Activated CD4-positive, CD25-positive, alpha-beta regulatory T cell treated with anti-CD3 and anti-CD28 coated beads, Interleukin-2, amount 50 U/mL, for 72 hours (primary cell): Measurements from ENCODE around the gene PSMD14.
A peak's percentile ranks its signal among the peaks of the same experiment; 100 is the strongest.
"Not testable (repeated sequence)": the region's sequence is repeated elsewhere in the genome, so short reads cannot be mapped to it uniquely, and the experiment has no call there.

Experiments
- DNase-seq: peaks from one replicate; pipeline ENCODE4 v3.0.0; 2021

PSMD14 gene

GRCh38 chr2:161308178-161308955 lies at the start of gene PSMD14:
Gene PSMD14 (plus strand): TSS chr2:161308425. CDS start chr2:161318826, 10,401 bp downstream.
- DNase-seq: peak; percentile 88

DNA sequence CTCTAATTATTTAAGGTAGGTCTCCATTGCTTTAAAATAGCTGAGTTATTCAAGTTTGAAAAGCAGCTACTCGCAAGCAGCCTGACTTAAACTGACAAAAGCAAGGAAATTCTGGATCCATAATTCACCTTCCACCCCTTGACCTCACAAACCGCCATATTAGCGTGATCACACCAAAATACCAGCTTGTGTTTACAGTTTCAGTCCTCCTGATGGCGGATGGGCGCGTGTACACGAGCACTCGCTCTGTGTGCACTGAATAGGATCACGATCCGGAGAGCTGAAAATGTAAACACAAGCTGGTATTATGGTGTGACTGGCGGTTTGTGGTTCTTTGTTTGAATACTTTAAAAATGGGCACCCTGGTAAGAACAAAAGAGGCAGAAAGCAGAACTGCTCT lies 42.4 kb upstream of the PSMD14 start:
- DNase-seq: no peak

DNA sequence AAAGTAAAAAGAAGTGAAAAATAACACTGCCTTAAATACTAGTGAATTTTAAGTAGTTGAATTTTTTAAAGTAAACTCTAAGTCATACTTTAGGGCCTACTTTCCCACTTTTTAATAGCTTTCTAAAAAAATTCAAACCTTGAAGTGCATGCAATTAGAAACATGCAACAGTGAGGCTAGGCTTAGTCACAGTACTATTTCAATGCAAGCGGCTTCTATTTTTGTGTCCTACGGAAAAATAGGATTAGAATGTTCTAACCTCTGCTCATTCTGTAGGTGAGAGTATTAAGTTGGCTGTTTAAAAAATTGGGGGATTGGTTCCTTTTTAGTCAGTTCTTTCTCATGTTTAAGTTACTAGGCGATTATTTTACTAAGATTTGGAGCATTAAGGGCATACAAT lies 39.1 kb upstream of the PSMD14 start:
- DNase-seq: no peak

DNA sequence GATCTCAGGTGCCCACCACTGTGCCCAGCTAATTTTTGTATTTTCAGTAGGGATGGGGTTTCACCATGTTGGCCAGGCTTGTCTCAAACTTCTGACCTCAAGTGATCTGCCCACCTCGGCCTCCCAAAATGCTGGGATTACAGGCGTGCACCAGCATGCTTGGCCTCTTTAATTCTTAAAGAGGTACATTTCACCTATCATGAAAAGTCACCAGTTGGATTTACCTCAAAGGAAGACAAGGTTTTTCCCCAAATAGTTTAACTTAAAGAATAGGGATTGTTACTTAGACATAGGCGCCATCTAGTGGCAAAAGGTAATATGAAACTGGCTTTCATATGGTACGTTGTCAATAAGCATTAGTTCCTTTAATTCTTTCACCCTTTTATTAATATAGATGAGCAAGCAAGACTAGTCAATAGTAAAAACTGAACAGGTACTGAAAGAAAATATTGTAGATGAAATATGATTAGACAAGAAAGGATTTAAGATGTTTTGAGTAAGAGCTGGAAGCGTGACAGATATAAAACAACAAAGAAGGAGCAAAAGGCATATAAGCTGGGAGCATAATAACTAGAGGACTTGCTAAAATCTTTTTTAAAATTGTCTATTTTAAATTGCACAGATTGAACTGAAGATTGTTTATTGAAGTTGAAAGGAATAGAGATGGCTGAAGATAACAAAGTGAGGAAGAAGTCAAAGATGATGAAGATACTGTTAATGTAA lies 35.0 kb upstream of the PSMD14 start:
- no peak for DNase-seq

- DNase-seq: not testable (repeated sequence)
Measured at GRCh38 chr2:161278564-161279229, 29.5 kb upstream of the PSMD14 start.

- DNase-seq: not testable (repeated sequence)
Measured at GRCh38 chr2:161279230-161279815, 28.9 kb upstream of the PSMD14 start.

DNA sequence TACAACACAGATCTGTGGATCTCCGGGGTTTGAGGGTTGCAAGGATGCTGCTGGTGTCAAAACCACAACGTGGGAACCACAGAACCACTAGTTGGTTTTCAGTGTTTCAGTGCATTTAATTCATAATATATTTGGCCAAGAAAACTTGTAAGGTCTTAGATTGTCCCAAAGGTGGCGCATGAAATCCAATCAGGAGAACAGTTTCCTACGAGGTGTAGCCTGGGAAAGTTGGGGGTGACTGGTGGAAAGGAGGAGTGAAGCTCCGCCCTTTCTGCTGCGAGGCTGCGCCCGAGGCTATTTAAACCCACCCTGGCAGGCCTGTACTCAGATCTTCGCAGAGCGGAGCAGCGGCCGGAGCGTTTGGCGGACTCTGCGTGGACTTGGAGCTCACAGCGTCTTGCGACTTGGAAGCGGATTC lies 27.3 kb upstream of the PSMD14 start:
- peak; percentile 34 for DNase-seq

DNA sequence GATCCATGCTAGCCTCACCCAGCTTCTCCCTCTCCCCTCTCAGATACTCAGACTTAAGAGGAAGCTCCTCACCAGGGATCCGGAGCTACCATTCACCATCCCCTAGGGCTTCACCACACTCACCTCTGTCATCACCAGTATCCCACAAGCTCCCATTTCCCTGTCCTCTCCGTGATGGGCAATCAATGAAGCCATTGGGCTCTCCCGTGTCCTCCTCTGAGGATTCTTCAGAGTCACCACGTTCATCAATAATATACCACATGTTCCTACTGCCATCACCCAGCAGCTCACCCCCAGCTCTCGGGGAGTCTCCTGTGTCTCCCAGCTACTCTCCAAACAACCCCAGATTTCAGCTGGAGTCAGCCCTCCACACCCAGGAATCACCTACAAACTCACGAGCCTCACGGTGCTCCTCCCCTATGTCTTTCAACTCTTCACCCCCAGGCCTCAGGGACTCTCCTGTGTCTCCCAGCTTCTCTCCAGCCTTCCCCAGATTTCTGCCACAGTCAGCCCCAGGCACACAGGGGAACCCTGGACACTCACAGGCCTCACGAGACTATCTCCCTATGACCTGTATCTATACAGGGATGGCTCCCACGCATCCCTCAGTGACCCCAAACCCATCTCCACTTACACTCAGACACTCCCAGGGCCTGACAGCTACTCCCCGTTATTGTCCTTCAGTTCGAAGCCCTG lies 26.5 kb upstream of the PSMD14 start:
- not testable (repeated sequence) for DNase-seq

DNA sequence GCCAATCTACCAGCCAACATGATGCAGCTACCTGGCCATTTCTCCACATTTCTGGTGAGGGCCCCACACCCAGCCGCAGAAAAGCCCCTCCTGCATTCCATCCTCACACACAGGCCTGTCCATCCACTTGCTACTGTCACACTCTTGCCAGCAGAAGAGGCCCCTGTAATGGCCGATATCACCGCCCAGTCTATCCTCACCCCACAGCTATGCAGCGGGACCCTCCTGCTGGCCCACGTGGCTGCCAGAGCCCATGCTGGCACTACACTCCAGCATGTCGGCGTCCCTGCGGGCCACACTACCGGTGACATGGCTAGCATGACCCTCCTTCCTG lies 25.9 kb upstream of the PSMD14 start:
- not testable (repeated sequence) for DNase-seq

GRCh38 chr2:161283926-161284325 lies 24.3 kb upstream of the PSMD14 start:
- DNase-seq: no peak

GRCh38 chr2:161303535-161304050 lies 4.6 kb upstream of the PSMD14 start:
- no peak for DNase-seq

DNA sequence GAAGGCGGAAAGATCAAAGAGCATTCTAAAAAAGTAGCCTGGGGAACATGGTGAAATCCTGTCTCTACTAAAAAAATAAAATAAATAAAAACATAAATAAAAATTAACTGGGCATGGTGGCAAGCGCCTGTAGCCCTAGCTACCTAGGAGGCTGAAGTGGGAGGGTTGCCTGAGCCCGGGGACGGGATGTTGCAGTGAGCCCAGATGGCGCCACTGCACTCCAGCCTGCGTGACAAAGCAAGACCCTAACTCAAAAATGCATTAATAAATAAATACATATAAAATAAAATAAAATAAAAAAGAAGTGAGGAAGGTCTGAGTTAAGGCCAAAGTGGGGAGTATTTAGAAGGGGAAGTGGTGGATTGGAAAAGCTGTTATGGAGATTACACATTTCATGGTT lies 1.3 kb upstream of the PSMD14 start:
- no peak for DNase-seq

DNA sequence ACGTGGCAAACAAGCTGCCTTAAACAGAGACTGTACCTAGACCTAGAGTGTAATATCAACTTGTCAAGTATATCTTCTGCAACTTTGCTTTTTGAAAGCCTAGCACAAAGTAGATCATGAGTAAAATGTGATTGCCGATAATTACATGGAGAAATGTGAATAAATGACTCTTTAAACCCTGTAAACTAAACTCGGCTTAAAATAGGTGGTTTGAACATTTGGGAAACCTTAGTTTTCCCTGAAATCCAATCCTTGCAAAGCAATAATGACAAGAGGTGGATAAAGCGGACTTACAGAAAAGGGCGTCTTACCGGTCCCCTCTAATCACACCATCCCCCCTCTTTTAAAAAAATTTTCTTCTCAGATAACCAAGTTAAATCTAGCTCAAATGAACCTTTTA lies 549 bp upstream of the PSMD14 start:
- no peak for DNase-seq

GRCh38 chr2:161312996-161313395 lies 4.8 kb downstream of the PSMD14 start:
- no peak for DNase-seq

DNA sequence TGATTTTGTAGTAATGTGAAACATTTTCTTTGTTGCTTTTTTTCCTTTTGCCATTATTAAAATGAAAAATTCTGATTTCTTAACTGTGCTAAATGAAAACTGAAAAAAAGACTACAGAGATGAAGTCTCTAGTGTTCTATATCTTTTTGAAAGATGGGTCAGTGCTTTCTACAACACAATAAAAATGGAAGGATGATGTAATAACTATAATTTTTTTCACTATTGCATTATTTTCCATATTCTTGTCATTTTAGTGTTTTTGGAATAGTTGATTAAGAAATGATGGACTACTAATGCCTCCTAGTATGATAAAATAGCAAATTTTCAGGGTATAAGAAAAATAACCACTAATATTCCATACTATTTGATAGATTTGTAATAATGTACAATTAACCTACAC lies 7.2 kb downstream of the PSMD14 start:
- DNase-seq: no peak

DNA sequence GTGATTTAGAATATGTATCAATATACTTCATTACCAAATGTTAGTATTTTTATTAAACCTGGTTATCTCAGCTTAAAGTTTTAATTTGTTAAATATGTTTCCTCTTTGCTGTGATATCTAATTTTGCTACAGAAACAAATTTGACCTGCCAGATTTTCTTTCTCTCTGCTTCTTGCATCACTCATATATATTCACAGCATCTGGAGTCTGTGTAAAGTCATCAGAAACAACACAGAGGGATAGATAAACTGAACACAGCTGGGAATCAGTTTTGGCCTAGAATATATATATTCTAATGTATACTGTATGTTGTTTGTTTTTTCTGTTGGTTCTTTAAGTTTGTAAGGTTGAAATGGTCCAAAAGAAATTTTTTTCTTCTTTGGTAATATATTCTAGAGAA lies 8.5 kb downstream of the PSMD14 start:
- DNase-seq: no peak

DNA sequence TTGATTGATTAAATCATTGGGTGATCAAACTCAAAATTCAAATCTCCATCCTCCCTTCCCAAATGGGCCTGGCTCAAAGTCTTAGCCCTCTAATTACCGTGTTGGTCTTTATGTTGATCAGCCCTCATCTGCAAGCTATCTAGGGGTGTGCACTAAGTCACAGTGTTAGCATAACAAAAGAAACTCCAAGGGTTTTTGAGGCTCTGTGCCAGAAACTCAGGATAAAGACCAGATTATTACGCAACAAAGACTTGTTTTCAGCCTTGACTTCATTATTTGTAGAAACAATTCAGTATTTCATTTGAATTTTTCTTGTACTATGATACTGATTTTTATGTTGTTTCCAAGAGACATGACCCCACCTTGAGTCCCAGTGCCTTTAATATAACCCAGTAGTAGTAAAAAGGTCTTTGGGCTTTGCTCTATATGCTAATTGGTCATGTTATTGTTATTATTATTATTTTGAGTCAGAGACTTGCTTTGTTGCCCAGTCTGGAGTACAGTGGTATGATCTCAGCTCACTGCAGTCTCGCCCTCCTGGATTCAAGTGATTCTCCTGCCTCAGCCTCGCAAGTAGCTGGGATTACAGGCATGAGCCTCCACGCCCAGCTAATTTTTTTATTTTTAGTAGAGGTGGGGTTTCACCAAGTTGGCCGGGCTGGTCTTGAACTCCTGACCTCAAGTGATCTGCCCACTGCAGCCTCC lies 13.9 kb downstream of the PSMD14 start:
- no peak for DNase-seq

- DNase-seq: no peak
Measured at GRCh38 chr2:161324876-161325275, 16.7 kb downstream of the PSMD14 start.

DNA sequence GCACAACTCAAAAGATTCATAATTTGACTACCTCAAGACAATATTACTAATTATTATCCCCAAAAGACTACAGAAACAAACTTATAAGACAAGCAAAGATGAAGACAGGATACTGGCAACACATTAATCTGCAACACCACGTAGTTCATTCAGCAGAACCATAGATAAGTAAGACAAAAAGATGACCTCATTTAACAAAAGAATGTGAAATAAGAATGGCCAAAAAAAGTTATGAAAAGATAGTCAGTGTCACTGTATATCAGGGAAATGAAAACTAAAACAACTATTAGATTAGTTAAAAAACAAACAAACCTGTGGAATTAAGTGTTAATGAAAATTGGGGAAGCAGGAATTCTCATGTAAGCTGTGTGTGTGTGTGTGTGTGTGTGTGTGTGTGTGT lies 19.4 kb downstream of the PSMD14 start:
- no peak for DNase-seq

GRCh38 chr2:161332371-161332967 lies 24.2 kb downstream of the PSMD14 start:
- DNase-seq: no peak

DNA sequence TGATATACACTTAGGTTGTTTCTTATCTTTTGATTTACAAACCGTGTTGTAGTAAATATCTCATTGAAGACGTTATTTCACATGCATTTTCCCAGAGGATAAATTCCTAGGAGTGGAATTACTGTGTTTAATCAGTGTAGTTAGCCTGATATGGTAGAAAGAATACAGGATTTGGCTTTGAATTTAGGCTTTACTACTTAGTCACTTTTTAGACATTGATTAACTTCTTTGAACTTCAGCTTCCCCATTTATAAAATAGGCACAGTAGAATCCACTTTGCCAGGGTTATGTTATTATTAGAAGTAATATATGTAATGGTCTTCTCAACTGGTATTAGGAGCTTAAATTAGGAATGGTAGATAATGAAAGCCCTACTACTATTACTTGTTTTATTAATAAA lies 27.4 kb downstream of the PSMD14 start:
- DNase-seq: no peak

- DNase-seq: no peak
Measured at GRCh38 chr2:161337247-161337646, 29.0 kb downstream of the PSMD14 start.
